SH-SY5Y (cell line): Measurements from ENCODE around the gene KLF1.

Experiments
- GATA2 ChIP-seq: IDR thresholded peaks from 2 replicates; pipeline ENCODE4 v1.6.1; 2011; ENCODE audit warnings: mild to moderate bottlenecking, low read depth, low read length
- GATA3 ChIP-seq: IDR thresholded peaks from 2 replicates; pipeline ENCODE4 v1.6.1; 2011; ENCODE audit warnings: low read depth, mild to moderate bottlenecking, low read length, moderate library complexity

DNA sequence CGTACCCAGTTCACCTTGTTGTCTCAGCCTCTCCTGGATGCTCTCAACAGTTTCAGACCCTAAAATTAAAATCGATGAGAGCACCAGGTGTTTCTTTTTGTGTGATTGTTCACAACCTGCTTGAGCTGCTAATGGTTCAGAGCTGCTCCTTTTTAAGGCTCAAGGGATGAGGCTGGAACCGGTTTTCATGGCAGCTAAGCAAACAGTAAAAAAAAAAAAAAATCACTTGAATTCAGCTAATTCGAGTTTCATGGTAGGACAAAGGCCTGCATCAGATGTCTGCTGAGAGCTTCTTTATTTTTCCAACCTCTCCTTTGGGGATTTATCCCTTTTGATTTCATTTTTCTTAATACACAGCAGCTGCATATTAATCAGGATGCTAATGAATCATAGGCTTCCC, 25.6 kb upstream of the KLF1 start:
- TF ChIP-seq GATA2 = no peak
- no peak for TF ChIP-seq GATA3
